Stimulated activated CD4-positive, alpha-beta T cell treated with anti-CD3 and anti-CD28 coated beads, TNF-alpha, amount 100 ng/mL, for 1 hour (primary cell): Measurements from ENCODE around the gene GNAT3.

ENCODE experiments used
- DNase-seq, 3 donors: peaks; one replicate each; pipeline ENCODE4 v3.0.0-alpha.2; 2020; ENCODE audit warnings: low read depth in 3 of 3, low spot score in 1 of 3

The GNAT3 gene

DNA sequence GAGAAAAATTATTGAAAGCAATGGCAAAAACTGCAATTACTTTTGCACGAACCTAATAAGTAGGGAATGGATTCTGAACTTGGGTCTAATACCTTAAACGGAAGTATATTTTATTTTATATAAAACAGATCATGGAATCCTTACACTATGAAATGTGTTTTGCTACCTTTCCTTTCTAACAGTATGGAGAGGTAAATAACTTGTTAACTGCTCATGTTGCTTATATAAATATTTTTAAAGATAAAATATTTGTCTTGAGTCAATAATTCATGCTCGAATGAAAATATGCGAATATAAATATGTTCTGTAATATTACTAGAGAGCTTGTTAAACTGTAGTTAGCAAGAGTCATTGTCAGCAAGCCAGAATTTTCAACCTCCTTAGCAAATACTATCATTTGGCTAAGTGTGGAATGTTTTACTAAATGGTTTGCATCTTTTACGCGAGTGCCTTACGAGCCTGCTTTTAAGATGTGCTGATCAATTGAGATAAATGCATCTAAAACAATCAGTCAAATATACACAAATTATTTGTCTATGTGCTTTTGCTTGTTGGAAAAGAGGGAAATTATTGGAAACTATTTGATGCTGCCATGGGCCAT lies 5.9 kb downstream of the GNAT3 start:
- no peak for DNase-seq

- DNase-seq: no peak
These were observed 11.5 kb downstream of the GNAT3 start for GRCh38 chr7:80500325-80500724.

DNA sequence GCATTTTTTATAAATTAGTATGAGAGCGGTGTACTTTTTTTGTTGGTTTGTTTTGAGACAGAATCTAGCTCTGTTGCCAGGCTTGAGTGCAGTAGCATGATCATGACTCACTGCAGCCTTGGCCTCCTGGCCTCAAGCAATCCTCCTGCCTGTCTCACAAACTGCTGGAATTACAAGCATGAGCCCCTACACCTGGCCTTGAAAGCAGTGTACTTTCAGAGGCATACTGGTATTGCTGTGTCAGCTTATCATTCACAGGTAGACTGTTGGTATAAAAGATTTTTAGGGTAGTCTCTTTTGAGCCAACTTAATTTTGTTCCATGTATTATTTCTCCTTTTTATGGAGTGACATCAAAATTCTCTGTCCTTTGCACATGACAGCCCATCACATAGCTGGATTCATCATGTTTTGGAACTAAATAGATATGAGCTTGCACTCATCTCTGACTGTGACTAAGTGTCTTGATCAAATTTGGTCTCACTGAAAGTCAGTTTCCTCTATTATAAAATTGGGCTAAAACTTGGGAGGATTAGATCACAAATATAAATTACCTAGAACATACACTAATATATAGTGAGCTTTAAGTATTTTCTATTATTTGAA lies 12.4 kb downstream of the GNAT3 start:
- no peak for DNase-seq

DNA sequence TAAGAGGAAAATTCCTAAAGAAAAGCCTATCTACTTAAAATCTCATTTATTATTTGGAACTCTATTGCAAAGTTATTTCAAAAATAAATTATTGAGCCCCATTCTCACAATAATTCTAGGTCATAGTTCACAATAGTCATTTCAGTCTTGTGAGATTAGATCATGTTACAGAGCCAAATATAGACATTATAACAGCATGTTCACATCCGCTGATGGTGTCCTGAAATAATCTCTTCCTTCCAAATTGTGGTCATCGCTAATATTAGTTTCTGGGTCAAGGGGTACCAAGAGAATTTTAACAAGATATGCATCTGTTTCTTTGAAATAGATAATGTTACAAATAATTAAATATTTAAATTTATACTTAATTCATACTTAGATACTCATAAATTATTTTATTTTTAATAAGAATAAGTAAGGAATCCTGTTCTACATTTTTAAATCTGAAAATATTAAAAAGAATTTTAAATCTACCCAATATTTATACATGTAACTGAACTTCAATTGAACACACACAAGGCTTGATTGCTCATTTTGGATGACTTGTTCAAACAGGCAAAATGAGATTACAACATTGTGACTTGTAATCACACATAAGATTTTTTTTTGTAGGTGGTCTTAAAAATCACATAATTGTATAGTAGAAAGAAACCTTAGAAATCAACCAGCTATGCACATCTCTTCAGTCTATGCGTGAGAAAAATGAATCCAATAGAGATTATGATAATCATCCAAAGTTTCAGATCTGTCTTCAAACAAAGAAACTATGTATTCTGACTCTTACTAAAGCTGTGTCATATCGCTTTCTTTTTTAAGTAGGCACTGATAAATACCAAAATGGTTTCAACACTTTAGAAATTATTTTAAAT lies 13.1 kb downstream of the GNAT3 start:
- no peak for DNase-seq

DNA sequence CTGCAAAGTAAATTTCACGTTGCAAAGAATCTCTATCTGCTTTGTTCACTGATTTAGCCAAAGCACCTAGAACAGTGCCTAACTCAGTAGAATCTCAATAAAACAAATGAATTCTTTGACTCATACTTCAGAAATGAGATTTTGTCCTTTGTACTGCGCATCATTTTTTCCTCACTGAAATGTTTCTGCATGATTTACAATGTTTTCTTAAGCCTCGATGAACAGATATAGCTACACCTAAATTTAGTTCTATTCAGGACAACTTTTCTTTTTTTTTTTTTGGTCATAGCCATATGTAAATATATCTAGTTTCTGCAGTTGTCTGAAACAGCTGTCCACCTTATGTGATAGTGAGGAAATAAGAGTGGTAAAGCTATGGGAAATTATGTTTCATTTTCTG lies 15.3 kb downstream of the GNAT3 start:
- no peak for DNase-seq

- DNase-seq: no peak
These were observed 18.6 kb downstream of the GNAT3 start for GRCh38 chr7:80493121-80493849.

- no peak for DNase-seq
These were observed 20.4 kb downstream of the GNAT3 start for GRCh38 chr7:80491462-80491861.

DNA sequence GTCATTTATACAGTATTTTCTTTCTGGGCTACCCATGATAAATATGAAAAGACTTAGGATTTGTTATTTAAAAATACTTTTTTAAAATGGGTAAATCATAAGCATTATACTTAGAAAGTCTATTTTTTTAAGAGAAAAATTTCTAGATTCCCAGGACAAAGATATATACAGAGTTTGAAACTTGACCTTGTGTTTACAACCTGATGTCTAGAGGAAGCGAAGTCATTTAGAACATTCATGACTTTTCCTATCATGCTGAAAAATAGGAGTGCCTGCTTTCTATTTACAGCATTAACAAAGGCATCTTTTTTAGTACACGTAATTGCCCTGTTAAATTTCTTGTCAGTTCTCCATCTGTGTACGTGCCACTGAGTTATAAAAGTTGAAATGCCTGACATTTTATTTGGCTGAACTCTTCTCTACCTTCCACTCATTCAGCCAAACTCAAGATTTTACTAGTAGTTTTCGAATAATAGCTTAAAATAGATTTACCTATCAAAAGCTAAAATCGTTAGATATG lies 23.0 kb downstream of the GNAT3 start:
- no peak for DNase-seq

- no peak for DNase-seq
These were observed 23.5 kb downstream of the GNAT3 start for GRCh38 chr7:80488406-80488805.

- no peak for DNase-seq
These were observed 26.1 kb downstream of the GNAT3 start for GRCh38 chr7:80485721-80486120.

GRCh38 chr7:80482950-80483349 lies 28.9 kb downstream of the GNAT3 start:
- DNase-seq: no peak

DNA sequence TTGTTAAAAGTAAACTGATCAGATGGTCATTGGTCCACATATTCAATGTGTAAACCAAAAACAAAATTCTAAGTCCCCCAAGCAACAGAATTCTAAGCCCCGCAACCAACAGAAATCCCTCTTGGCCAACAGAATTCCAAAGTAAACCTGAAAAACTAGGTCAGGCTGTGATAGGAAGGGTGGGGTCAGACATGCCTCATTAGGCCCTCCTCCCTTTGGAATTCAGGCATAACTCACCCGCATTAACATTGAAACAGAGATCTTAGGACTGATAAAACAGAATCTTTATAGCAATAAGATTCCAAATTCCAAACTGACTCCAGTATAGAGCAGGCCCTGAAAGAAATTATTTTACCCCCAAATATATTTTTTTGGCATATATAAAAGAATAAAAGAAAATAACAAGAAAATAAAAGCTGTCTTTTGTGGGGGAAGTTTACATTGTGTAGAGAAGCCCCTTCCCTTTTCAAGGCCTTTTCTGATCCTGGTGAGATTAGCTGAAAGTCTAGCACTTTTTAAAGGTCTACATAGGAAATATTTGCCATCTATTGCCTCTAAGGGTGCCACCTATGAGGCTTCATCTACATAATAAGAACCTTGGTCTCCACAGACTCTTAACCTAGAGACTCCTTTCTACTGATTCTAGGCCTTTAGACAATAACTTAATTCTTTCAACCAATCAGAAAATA lies 30.5 kb downstream of the GNAT3 start:
- no peak for DNase-seq

GRCh38 chr7:80480566-80480965 lies 31.3 kb downstream of the GNAT3 start:
- no peak for DNase-seq

GRCh38 chr7:80478683-80479082 lies 33.2 kb downstream of the GNAT3 start:
- DNase-seq: no peak

- DNase-seq: no peak
These were observed 35.8 kb downstream of the GNAT3 start for GRCh38 chr7:80476035-80476434.

DNA sequence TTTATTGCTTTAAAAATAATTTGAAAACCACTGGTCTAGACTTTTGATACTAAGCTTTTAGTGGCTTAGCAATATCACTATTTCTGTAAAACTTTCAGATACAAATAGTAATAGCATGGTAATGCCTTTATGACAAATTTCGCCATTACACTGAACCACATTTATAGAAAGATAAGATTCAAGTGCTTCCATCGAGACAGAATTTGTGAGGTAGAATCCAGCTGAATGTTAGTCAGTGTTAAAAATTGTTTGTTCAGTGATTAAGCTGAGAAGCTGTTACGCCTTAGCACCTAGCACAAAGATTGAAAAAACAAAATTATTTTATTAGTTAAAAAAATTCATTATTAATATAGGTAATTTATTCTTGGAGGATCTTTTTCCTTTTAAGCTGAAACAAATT lies 36.5 kb downstream of the GNAT3 start:
- no peak for DNase-seq

- DNase-seq: no peak
These were observed 38.1 kb downstream of the GNAT3 start for GRCh38 chr7:80473751-80474150.

DNA sequence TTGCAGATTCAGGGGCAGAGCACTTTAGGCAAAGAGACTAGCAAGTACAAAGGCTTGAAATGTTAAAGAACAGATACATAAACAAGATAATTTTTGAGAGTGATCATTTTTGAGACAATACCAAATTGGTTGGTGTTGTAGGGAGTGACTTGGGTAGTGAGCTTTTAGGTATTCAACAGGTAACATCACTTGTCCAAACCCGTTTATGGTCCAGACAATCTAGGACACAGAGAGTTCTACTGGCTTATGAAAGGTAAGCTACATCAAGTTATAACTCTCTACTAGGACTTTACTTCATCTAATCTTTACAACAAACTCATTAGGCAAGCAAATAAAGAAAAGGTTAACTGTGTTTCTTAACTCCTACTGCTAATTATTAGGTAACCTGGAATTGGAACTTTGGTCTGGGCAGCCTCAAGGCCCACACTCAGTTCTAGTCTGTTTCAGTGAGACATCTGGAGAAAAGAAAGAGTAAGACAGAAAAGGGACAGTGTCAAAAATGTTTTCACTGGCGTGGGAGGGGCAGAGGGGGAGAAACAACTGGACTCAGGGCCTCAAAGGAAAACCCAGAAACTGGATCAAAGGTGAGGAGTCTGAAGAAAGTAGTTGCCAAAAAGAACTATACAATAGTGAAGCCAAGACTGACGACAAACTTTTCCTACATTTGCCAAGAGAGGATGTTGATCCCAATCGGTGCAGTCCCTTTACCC lies 39.2 kb downstream of the GNAT3 start:
- no peak for DNase-seq

DNA sequence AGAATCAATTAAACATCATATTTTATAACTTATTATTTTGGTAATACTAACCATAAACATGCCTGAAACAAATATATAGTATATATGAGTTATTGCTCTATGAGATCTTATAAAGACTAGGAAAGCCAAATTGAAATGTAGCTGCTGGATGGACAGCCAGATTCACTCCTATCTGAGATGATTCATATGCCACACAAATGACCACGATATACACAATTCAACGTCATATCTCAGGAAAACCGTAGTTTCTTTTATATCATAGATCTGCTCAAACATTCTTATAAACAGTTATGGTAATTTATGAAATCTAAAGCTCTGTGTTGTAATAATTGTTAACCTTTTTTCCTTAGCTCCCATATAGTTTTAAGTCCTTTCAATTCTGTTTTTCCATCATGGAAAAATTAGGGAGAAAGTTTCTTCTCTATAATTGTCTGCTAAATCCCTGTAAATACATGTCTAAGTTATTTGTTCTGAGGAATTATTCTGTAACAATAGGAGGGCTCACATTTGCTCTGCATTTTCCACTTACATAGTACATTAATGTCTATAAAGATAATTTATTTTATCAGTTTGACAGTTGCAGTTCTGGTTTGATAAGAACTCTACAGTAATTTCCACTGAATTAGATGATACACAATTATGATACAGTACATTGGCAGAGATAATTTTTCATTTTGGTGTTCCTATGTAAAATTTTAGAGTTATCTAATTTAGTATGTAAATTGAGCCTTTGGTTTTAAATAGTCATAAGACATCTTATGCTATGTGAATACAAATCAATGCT lies 42.7 kb downstream of the GNAT3 start:
- DNase-seq: no peak
